Activated CD8-positive, alpha-beta T cell treated with anti-CD3 and anti-CD28 coated beads for 36 hours (primary cell): ENCODE results near the gene NYAP2. TPM values are rescaled to one million over a fixed set of nuclear protein-coding genes. Genes with fewer than 3 reads are reported as not detected.
A peak's percentile ranks its signal among the peaks of the same experiment; 100 is the strongest.

ENCODE experiments used
- ATAC-seq: fragments of 200-7000 bp; cut with Tn5 transposase; one replicate; pipeline ENCODE4 v1.10.0; 2021; ENCODE audit warnings: mild to moderate bottlenecking, moderate library complexity
- CTCF ChIA-PET: fragments of 350-600 bp; sonication (Branson Sonifier 250); formaldehyde crosslinking; loops from one replicate; lab custom pipeline; 2021; ENCODE audit warnings: antibody characterized with exemption; lab: Charles Lee
- POLR2A ChIA-PET: fragments of 350-600 bp; sonication (Branson Sonifier 250); formaldehyde crosslinking; loops from one replicate; lab custom pipeline; 2021; ENCODE audit warnings: antibody characterized with exemption; lab: Charles Lee
- DNase-seq: peaks from one replicate; pipeline ENCODE4 v3.0.0-alpha.2; 2020
- H3K27ac Mint-ChIP-seq: one replicate; pipeline ENCODE4 v1.8.0; 2021; ENCODE audit warnings: mild to moderate bottlenecking, mixed read lengths
- H3K27me3 Mint-ChIP-seq: one replicate; pipeline ENCODE4 v1.8.0; 2021; ENCODE audit warnings: mixed read lengths
- H3K36me3 Mint-ChIP-seq: one replicate; pipeline ENCODE4 v1.8.0; 2021; ENCODE audit warnings: low read depth, mixed read lengths
- H3K4me1 Mint-ChIP-seq: one replicate; pipeline ENCODE4 v1.8.0; 2021; ENCODE audit warnings: low read depth, mixed read lengths
- H3K4me3 Mint-ChIP-seq: one replicate; pipeline ENCODE4 v1.8.0; 2021; ENCODE audit warnings: mild to moderate bottlenecking, moderate library complexity, mixed read lengths
- H3K9me3 Mint-ChIP-seq: one replicate; pipeline ENCODE4 v1.8.0; 2021; ENCODE audit warnings: mixed read lengths
- CTCF ChIP-seq: fragments of 200-600 bp; IDR thresholded peaks from one replicate; pipeline ENCODE4 v1.8.0; 2022; ENCODE audit warnings: antibody characterized with exemption, mild to moderate bottlenecking
- intact Hi-C: fragments of 100-400 bp; cut with micrococcal nuclease; formaldehyde crosslinking; loops from one replicate; pipeline ENCODE4 v1.10.0; 2022
- total RNA-seq, 2 experiments: library from RNA; stranded (reverse); gene quantifications; one replicate each; pipeline ENCODE4 v1.2.3, GENCODE V29; 2021

NYAP2 gene
- total RNA-seq, 2 experiments from 2014 or later: not detected

DNA sequence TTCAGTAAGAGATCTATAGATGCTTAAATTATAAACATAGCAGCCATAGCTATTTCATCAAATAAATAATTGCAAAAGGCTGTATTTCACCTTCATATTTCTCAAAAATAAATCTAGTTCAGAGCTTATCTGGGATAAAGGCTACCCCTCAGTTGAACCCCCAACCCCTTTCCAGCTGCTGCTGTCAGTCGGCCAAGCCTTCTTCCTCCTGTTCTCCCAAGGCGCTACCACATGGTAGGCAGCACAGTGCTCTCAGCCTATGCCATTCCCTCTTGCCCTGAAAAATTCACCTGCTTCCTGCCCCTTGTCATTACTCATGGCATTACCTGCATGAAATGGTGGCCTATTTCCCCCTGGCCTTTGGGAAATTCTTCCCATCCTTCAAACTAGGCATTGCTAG is 136.5 kb downstream of the NYAP2 start:
- Mint-ChIP-seq H3K27ac (no peak overlapping the region), H3K27me3 (peaks cover 1% of the 10 kb centered on the region), H3K4me3 (no peak overlapping the region), H3K36me3 (no peaks in the 10 kb centered on the region), H3K4me1 (no peaks in the 10 kb centered on the region), H3K9me3 (no peaks in the 10 kb centered on the region)
- TF ChIP-seq CTCF: no peak
- ChIA-PET CTCF (no interaction called here), POLR2A (no interaction called here)
- intact Hi-C loops: no loop called here
- DNase-seq: no peak
- no peak for ATAC-seq

DNA sequence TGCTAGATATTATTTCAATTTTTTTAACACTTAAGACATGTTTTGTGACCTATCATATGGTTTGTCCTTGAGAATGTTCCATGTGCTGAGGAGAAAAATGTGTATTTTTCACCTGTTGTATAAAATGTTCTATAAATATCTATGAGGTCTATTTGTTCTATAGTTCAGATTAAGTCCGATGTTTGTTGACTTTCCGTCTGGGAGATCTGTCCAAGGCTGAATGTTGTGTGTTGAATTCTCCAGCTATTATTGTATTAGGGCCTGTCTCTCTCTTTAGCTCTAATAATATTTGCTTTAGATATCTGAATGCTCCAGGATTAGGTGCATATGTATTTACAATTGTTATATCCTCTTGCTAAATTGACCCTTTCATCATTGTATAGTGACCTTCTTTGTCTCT is 144.1 kb downstream of the NYAP2 start:
- no peak overlapping the region for H3K27ac Mint-ChIP-seq
- peaks cover 9% of the 10 kb centered on the region for H3K27me3 Mint-ChIP-seq
- H3K36me3 Mint-ChIP-seq: no peaks in the 10 kb centered on the region
- H3K4me1 Mint-ChIP-seq: no peaks in the 10 kb centered on the region
- H3K9me3 Mint-ChIP-seq: no peaks in the 10 kb centered on the region
- CTCF ChIA-PET: no interaction called here
- intact Hi-C loops: no loop called here
- H3K4me3 Mint-ChIP-seq: no peak overlapping the region
- DNase-seq: no peak
- TF ChIP-seq CTCF: no peak
- ATAC-seq: no peak
- POLR2A ChIA-PET: no interaction called here

- Mint-ChIP-seq H3K4me1 (no peaks in the 10 kb centered on the region), H3K9me3 (no peaks in the 10 kb centered on the region), H3K36me3 (no peaks in the 10 kb centered on the region), H3K4me3 (no peak overlapping the region), H3K27ac (no peak overlapping the region), H3K27me3 (peaks cover 12% of the 10 kb centered on the region)
- ChIA-PET CTCF (interaction anchor here (1.2 to 1.8 kb wide), 3 partner anchors 10 to 435 kb away, joined by 3 to 5 read pairs (median 5); no protein-coding TSS in a partner anchor), POLR2A (no interaction called here)
- peak; percentile 2 for DNase-seq
- peak; percentile 17 for TF ChIP-seq CTCF
- ATAC-seq: no peak
- intact Hi-C loops: no loop called here
Observed at GRCh38 chr2:225556461-225556860, 157.0 kb downstream of the NYAP2 start.

DNA sequence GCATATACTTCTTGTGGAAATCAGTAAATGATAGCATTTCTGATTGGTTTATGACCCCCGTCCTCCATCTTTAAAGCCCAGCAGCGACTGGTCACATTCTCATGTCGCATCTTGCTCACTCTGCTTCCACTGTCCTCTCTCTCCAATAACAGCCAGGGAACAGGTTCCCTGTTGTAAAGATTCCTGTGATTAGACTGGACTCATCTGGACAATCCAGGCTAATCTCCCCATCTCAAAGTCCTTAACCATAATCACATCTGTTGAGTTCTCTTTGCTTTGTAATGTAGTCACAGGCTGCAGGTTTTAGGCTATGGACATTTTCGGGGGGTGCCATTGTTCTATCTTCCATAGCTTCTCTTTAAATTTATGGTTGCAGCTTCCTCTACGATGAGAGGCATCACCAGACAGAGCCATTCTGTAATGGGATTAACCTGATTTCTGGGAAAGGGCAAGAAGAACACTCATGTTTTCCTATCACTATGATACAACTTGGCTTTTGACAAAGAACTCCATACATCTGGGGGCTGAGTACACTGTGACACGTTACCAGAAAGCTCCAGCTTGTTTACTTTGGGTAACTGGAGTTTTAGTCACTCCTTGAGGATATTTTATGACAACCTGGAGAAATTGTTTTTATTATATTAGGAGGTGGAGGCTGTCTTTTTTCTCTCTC is 159.0 kb downstream of the NYAP2 start:
- H3K36me3 Mint-ChIP-seq: no peaks in the 10 kb centered on the region

More for the DNA sequence above, 159.0 kb downstream of the NYAP2 start:
- POLR2A ChIA-PET: no interaction called here
- H3K27ac Mint-ChIP-seq: no peak overlapping the region
- CTCF ChIA-PET: no interaction called here
- no peak overlapping the region for H3K4me3 Mint-ChIP-seq
- H3K27me3 Mint-ChIP-seq: peaks cover 15% of the 10 kb centered on the region
- no peak for TF ChIP-seq CTCF
- no peaks in the 10 kb centered on the region for H3K9me3 Mint-ChIP-seq
- no peaks in the 10 kb centered on the region for H3K4me1 Mint-ChIP-seq
- DNase-seq (no peak), ATAC-seq (no peak)
- intact Hi-C loops: no loop called here
